ENCODE results near the gene SYT5. TPM values are rescaled to one million over a fixed set of nuclear protein-coding genes. Genes with fewer than 3 reads are reported as not detected.
"Not testable (repeated sequence)": the region's sequence is repeated elsewhere in the genome, so short reads cannot be mapped to it uniquely, and the experiment has no call there.

The SYT5 gene
- polyA plus RNA-seq (ENCODE audit: insufficient read length), result 0.30 TPM
- long read RNA-seq, donor 1, result 0 reads
- long read RNA-seq, donor 2, partial matches to known transcripts, result 0 of 1 reads
- long read RNA-seq, donor 2, other reads (novel, unspliced or antisense), result 0 of 1 reads
- long read RNA-seq, donor 3, result 0 reads
- long read RNA-seq, donor 4, result 0 reads
- long read RNA-seq, donor 5, result 0 reads
- long read RNA-seq, donor 6, result 0 reads
- long read RNA-seq, donor 7, partial matches to known transcripts, result 0 of 1 reads
- long read RNA-seq, donor 7, other reads (novel, unspliced or antisense), result 0 of 1 reads
- long read RNA-seq, donor 8, result 0 reads

GRCh38 chr19:55179606-55180484 is at the start of gene SYT5:
TSS of gene SYT5 (minus strand) at chr19:55180289. CDS start at chr19:55179041, 1,248 bp downstream.
- DNase-seq, result peak; percentile 34

GRCh38 chr19:55229789-55230182 is 49.7 kb upstream of the SYT5 start:
- DNase-seq, result no peak

DNA sequence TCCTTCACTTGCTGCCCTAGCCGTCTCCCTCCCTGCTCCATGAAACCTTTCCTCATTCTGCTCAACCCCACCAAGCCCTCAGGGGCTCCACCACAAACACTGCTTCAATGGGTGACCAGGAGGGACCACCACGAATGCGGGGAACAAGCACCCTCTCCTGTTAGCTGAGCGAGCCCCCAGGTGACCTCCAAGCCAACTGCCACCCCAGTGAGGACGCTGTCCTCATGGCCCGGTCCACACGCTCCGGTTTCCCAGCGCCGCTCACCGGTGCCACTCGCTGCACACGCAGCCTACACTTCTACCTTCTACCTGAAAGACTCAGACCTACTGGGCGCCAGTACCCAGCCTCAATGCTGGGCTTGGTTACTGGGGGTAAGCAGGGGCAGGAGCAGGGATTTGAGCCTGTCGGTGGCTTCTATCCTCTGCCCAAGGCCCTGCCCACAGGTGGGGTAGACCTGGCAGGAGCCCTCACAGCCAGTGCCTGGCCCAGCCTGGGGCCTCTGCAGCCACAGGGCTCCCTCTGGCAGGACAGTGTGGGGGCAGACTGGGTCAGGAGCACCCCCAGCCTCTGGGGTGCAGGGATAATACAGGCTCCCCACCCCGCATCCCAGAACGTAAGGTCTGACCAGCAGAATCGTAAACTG is 49.2 kb upstream of the SYT5 start:
- DNase-seq, result no peak

DNA sequence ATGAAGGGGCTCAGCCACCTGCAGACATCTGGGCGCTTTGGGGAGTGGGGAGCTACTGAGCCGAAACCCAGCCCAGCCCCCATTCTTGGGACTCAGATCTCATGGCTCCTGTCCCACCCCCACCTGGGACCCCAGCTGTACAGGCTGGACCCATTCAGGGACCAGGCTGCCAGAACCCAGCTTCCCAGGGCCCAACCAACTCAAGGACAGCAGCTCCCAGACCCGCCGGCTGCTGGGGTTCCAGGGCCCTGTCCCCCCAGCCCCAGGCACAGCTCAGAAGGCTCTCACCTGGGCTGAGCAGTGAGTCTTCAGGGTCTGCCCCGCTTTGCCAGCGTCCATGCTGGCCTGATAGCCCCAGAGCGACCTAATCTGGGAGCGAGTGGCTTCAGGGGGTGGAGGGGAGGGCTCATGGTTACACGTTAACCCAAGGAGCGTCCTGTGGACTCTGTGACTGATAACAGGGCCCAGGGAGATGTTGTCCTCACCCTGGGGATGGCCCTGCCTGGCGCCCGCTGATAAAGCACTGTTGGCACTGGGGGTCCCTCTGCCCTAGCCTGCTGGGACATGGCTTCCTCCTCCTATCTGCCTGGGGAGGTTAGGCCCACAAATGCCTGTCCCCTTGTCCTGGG is 48.4 kb upstream of the SYT5 start, which contains the start of gene TMEM86B:
TMEM86B (minus strand) TSS at position 361 of the 629 bp plus-strand sequence; CDS start at position 339, 22 bp downstream.
- DNase-seq, result no peak

DNA sequence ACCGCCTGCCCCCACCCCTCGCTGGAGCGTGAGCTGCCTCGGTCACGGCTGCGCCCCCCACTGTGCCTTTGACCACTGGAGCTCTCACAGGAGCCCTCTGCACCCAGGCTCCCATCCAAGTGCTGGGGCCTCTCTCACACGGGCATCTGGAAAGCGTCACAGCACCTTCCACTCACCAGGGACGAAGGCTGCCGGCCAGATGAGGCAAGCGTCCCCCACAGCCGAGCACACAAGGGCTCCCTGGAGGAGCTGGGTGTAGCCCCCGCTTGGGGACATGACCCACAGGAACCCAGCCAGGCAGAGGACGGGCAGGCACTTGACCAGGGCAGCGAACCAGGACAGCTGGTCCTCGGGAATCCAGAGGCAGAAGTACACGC is 47.9 kb upstream of the SYT5 start:
- no peak for DNase-seq

GRCh38 chr19:55227241-55228014 is 47.3 kb upstream of the SYT5 start:
- no peak for DNase-seq

DNA sequence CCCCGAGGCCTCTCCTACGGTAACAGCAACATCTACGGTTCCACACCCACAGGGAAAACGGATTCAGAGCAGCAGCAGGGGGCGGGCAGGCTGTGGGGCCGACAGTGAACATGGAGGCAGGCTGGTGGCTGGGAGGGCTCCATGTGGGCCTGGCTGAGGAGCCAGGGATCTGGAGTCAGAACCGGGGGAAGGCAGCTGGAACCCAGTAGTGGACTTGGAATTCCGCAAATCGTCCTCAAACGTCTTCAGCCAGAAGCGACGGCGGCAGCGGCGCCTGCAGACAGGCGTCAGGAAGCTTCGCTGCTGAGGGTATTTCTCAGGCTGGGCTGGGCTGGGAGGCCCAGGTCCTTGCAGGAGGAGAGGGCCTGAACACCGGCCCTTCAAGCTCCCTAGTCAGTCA is 46.7 kb upstream of the SYT5 start:
- no peak for DNase-seq

GRCh38 chr19:55226273-55226672 is 46.2 kb upstream of the SYT5 start:
- DNase-seq, result no peak

- no peak for DNase-seq
Measured at GRCh38 chr19:55225415-55225958, 45.4 kb upstream of the SYT5 start.

- not testable (repeated sequence) for DNase-seq
Measured at GRCh38 chr19:55224679-55225414, 44.8 kb upstream of the SYT5 start.

GRCh38 chr19:55224038-55224665 is 44.1 kb upstream of the SYT5 start:
- DNase-seq, result no peak

GRCh38 chr19:55223291-55224037 is 43.4 kb upstream of the SYT5 start:
- DNase-seq, result no peak

GRCh38 chr19:55220525-55220924 is 40.4 kb upstream of the SYT5 start:
- DNase-seq, result no peak

GRCh38 chr19:55216461-55217198 is 36.5 kb upstream of the SYT5 start:
- DNase-seq, result peak; percentile 78

DNA sequence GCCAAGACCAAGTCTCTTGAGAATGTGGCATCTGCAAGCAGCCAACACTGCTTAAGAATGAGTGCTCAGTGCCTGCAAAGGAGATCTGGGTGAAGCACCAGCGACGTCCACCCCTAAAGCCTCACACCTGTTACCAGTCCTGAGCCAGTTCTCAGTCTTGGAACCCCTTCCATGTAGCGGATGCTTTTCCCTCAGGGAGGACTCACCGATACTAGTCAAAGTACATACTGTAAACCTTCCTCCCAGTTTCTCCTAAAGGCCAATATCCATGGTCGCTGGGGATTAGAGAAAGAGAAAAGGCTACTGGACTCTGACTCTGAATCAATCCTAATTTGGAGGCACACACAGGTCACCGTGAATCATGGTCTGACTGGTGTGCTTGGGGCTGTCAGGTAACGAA is 33.5 kb upstream of the SYT5 start:
- no peak for DNase-seq

DNA sequence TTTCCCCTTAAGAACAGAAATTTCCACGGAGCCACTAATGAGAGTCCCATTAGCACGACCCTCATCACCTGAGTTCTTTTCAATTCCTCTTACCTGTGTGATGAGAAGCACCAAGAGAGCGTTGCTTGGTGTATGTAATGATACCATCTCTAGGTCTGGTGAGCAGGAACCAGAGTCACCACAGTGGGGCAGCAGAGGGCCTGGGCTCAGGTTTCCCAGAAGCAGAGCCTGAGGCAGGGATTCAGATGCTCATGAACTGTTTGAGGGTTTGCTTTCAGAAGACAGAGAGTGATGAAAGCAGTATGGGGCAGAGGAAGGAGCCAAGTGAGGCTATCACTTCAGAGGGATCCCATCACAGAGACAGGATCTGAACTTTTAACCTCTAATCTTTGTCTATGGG is 32.4 kb upstream of the SYT5 start:
- no peak for DNase-seq

- no peak for DNase-seq
Measured at GRCh38 chr19:55209693-55210472, 29.8 kb upstream of the SYT5 start.
